PC-3 (cell line): ENCODE measurements around the gene JAKMIP1. TPM values are rescaled to one million over a fixed set of nuclear protein-coding genes. Genes with fewer than 3 reads are reported as not detected.

ENCODE experiments used
- ATAC-seq: fragments of 200-7000 bp; cut with Tn5 transposase; 2 replicates; pipeline ENCODE4 v1.9.1; 2020; ENCODE audit warnings: mild to moderate bottlenecking, moderate library complexity
- BruUV-seq: library from RNA; stranded (reverse); fragments of 400-500 nt; replicated peaks from 2 replicates; lab custom pipeline; 2021; lab: Mats Ljungman, UMichigan
- CTCF ChIA-PET: fragments of 300-600 bp; sonication (Branson Sonifier 250); formaldehyde crosslinking; loops from one replicate; lab custom pipeline; 2022; ENCODE audit warnings: antibody characterized with exemption; lab: Charles Lee
- POLR2A ChIA-PET: fragments of 300-600 bp; sonication (Branson Sonifier 250); formaldehyde crosslinking; loops from one replicate; lab custom pipeline; 2022; ENCODE audit warnings: antibody characterized with exemption; ENCODE audit not compliant: unreplicated experiment; lab: Charles Lee
- DNase-seq: peaks from one replicate; pipeline ENCODE4 v3.0.0-alpha.2; 2015
- H2AFZ ChIP-seq: fragments of 300-600 bp; sonication (generic); 2 replicates; pipeline ENCODE4 v1.6.0; 2016; ENCODE audit warnings: antibody characterized with exemption, low read length
- H3F3A ChIP-seq: fragments of 300-600 bp; sonication (generic); one replicate; pipeline ENCODE4 v1.6.0; 2017; ENCODE audit warnings: antibody characterized with exemption, low read length, control low read depth, mild to moderate bottlenecking; ENCODE audit not compliant: unreplicated experiment
- H3K27ac ChIP-seq: fragments of 300-600 bp; sonication (generic); 2 replicates; pipeline ENCODE4 v1.5.1; 2016; ENCODE audit warnings: mild to moderate bottlenecking, low read length
- H3K27me3 ChIP-seq: fragments of 300-600 bp; sonication (generic); 2 replicates; pipeline ENCODE4 v1.6.1; 2016; ENCODE audit warnings: low read length, mixed read lengths
- H3K36me3 ChIP-seq: fragments of 300-600 bp; sonication (generic); 2 replicates; pipeline ENCODE4 v1.6.1; 2016; ENCODE audit warnings: low read depth, mixed run types, low read length, mixed read lengths
- H3K4me1 ChIP-seq: fragments of 300-600 bp; sonication (generic); 2 replicates; pipeline ENCODE4 v1.5.1; 2016; ENCODE audit warnings: low read length; ENCODE audit not compliant: insufficient read depth
- H3K4me2 ChIP-seq: fragments of 300-600 bp; sonication (generic); 2 replicates; pipeline ENCODE4 v1.6.0; 2016; ENCODE audit warnings: low read length
- H3K4me3 ChIP-seq: fragments of 300-600 bp; sonication (generic); 2 replicates; pipeline ENCODE4 v1.5.1; 2016; ENCODE audit warnings: mild to moderate bottlenecking, low read length, mixed read lengths
- H3K79me2 ChIP-seq: fragments of 300-600 bp; sonication (generic); 2 replicates; pipeline ENCODE4 v1.6.1; 2017; ENCODE audit warnings: low read length, mixed read lengths
- H3K9ac ChIP-seq: fragments of 300-600 bp; sonication (generic); 2 replicates; pipeline ENCODE4 v1.6.0; 2016; ENCODE audit warnings: mild to moderate bottlenecking, low read length
- H3K9me2 ChIP-seq: fragments of 300-600 bp; sonication (generic); replicated peaks from 2 replicates; pipeline ENCODE4 v1.6.1; 2016; ENCODE audit warnings: mixed run types, low read length, mixed read lengths
- H3K9me3 ChIP-seq: fragments of 300-600 bp; sonication (generic); 2 replicates; pipeline ENCODE4 v1.6.1; 2016; ENCODE audit warnings: low read length, mixed read lengths
- H4K20me1 ChIP-seq: fragments of 300-600 bp; sonication (generic); 2 replicates; pipeline ENCODE4 v1.6.1; 2016; ENCODE audit warnings: low read length, mixed read lengths
- EZH2 ChIP-seq: fragments of 300-600 bp; sonication (generic); IDR thresholded peaks from one replicate; pipeline ENCODE4 v1.6.1; 2017; ENCODE audit warnings: antibody characterized with exemption, mild to moderate bottlenecking, low read length; ENCODE audit not compliant: unreplicated experiment
- EZH2phosphoT487 ChIP-seq: fragments of 300-600 bp; sonication (generic); IDR thresholded peaks from 2 replicates; pipeline ENCODE4 v1.6.1; 2018; ENCODE audit warnings: mild to moderate bottlenecking, antibody characterized with exemption, low read length, borderline replicate concordance
- intact Hi-C: fragments of 100-400 bp; cut with micrococcal nuclease; formaldehyde crosslinking; loops from 2 replicates; pipeline ENCODE4 v1.9.0; 2023
- total RNA-seq: library from RNA; depleted of rRNA; stranded (reverse); fragments of >200 nt; gene quantifications from 2 replicates; pipeline ENCODE4 v1.2.3, GENCODE V29; 2014
- TF ChIP-seq, protein P1 (sequence below): fragments of 300-600 bp; sonication (generic); conservative IDR thresholded peaks from 2 replicates; pipeline ENCODE4 v1.5.1; 2017; ENCODE audit warnings: antibody characterized with exemption, low read depth, mild to moderate bottlenecking, low read length

JAKMIP1 gene
- total RNA-seq, 1 experiment from 2014 or later, result 0.04 TPM

DNA sequence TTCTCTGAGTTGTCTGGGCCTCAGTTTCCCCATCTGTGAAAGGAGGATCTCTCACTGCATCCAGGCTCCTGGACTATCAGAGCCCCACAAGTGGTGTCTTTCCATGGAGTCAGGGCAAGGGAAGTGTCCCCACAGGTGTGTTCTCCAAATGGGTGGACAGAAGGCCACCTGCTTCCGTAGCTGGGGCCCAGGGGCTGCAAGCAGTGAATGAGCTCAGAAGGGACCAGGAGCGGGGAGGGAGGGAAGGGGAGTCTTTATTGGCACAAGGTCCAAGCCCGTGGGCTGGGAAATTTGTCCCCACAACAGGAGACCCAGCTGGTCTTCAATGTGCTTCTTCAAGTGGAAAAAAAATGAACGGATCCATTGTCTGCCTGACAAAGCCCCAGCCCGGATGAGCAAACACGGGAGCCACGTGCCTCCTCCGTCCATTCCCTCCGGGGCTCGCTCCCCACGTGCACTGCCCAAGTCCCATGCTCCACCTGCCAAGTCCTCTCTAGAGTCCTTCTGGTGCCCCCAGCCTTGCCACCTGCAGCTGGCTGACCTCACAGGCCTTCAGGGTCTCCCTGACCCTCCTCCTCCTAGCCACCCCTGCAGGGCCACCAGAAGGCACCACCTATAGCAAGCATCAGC lies 72.0 kb downstream of the JAKMIP1 start:
- Histone ChIP-seq H3K4me1 (no peaks in the 10 kb centered on the region), H4K20me1 (no peaks in the 10 kb centered on the region), H3F3A (no peaks in the 10 kb centered on the region), H3K4me2 (no peak overlapping the region), H3K27me3 (no peaks in the 10 kb centered on the region), H3K9me2 (no peaks in the 10 kb centered on the region), H3K36me3 (no peaks in the 10 kb centered on the region), H3K79me2 (no peaks in the 10 kb centered on the region), H3K4me3 (no peak overlapping the region), H3K9ac (no peak overlapping the region), H2AFZ (no peak overlapping the region), H3K27ac (no peak overlapping the region), H3K9me3 (no peaks in the 10 kb centered on the region)
- ChIA-PET CTCF (no interaction called here), POLR2A (no interaction called here)
- no TSS peak for BruUV-seq
- ATAC-seq (no peak), DNase-seq (no peak)
- intact Hi-C loops, result no loop called here
- TF ChIP-seq EZH2phosphoT487 (no peak), EZH2 (no peak)
- TF ChIP-seq, protein P1, sequence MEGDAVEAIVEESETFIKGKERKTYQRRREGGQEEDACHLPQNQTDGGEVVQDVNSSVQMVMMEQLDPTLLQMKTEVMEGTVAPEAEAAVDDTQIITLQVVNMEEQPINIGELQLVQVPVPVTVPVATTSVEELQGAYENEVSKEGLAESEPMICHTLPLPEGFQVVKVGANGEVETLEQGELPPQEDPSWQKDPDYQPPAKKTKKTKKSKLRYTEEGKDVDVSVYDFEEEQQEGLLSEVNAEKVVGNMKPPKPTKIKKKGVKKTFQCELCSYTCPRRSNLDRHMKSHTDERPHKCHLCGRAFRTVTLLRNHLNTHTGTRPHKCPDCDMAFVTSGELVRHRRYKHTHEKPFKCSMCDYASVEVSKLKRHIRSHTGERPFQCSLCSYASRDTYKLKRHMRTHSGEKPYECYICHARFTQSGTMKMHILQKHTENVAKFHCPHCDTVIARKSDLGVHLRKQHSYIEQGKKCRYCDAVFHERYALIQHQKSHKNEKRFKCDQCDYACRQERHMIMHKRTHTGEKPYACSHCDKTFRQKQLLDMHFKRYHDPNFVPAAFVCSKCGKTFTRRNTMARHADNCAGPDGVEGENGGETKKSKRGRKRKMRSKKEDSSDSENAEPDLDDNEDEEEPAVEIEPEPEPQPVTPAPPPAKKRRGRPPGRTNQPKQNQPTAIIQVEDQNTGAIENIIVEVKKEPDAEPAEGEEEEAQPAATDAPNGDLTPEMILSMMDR, result no peak

DNA sequence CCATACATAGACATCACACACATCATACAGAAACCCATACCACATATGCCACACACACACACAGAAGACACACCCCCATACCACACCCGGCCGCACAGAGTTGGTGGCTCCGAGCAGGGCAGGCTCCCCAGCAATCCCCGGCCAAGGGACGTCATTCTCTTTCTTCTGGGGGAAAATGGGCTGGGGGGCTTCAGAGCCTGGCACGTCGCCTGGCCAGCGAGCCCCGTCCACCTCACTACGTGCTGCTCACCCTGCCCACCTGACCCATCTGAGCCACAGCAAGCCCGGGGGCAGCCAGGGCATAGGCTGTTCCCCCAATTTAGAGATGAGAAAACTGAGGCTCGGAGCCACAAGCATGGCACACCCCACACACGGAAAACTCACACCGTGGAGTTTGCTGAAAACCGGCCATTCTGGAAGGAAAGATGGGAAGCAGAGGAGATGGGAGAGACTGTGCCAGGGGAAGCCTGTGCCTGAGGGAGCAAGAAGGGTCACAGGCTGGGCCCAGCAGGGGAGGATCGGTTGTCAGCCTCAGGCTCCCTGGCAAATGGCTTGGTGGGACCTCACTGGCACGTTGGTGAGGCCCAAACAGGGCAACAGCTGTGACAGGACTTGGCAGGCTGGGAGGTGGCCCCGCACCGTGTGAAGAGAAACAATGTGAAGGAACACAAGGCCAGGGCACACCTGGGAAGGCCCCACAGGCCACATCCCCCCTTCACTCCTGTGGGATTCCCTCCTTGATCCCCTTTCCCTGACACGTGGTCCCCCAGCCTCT lies 73.2 kb downstream of the JAKMIP1 start:
- H3K4me1 ChIP-seq, result no peaks in the 10 kb centered on the region
- POLR2A ChIA-PET, result no interaction called here
- H2AFZ ChIP-seq, result no peak overlapping the region
- ATAC-seq (no peak), DNase-seq (no peak)
- H4K20me1 ChIP-seq, result no peaks in the 10 kb centered on the region
- no peaks in the 10 kb centered on the region for H3K79me2 ChIP-seq
- no peak overlapping the region for H3K4me3 ChIP-seq
- H3K36me3 ChIP-seq, result no peaks in the 10 kb centered on the region
- no peak for TF ChIP-seq EZH2
- TF ChIP-seq EZH2phosphoT487, result no peak
- TF ChIP-seq, protein P1, result no peak
- no peaks in the 10 kb centered on the region for H3K9me2 ChIP-seq
- intact Hi-C loops, result no loop called here
- CTCF ChIA-PET, result no interaction called here
- H3K27ac ChIP-seq, result no peak overlapping the region
- no TSS peak for BruUV-seq
- no peaks in the 10 kb centered on the region for H3F3A ChIP-seq
- H3K9me3 ChIP-seq, result no peaks in the 10 kb centered on the region
- H3K27me3 ChIP-seq, result no peaks in the 10 kb centered on the region
- no peak overlapping the region for H3K9ac ChIP-seq
- H3K4me2 ChIP-seq, result no peak overlapping the region

DNA sequence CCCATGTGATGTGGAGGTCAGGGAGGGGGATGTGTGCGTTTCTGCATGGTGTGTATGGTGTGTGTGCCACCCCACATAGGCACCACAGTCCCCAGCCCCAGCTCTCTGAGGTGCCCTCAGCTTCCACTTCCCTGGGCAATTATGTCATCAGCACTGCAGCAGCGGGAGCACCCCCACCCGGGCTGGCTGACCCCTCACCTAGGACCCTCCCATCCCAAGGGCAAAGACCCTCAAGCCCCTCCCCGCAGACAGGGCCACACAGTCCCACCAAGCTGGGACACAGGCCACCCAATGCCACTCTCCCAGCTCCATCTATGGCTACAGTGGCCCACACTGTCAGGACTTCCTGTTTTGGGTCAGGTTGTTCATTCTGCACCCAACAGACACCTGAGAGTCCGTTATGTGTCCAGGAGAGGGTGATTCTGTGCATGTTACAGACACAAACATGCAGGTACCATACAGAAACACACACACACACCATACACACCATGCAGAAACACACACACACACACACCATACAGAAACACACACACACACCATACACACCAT lies 75.2 kb downstream of the JAKMIP1 start:
- no peak overlapping the region for H3K9ac ChIP-seq
- no peaks in the 10 kb centered on the region for H3K36me3 ChIP-seq
- no TSS peak for BruUV-seq
- H3K79me2 ChIP-seq, result no peaks in the 10 kb centered on the region
- no peak for TF ChIP-seq EZH2
- ChIA-PET POLR2A (no interaction called here), CTCF (no interaction called here)
- no peak overlapping the region for H3K4me3 ChIP-seq
- H2AFZ ChIP-seq, result no peak overlapping the region
- no peaks in the 10 kb centered on the region for H3F3A ChIP-seq
- DNase-seq (no peak), ATAC-seq (no peak)
- H4K20me1 ChIP-seq, result no peaks in the 10 kb centered on the region
- H3K27ac ChIP-seq, result no peak overlapping the region
- no peaks in the 10 kb centered on the region for H3K4me1 ChIP-seq
- no peaks in the 10 kb centered on the region for H3K27me3 ChIP-seq
- H3K9me2 ChIP-seq, result no peaks in the 10 kb centered on the region
- H3K9me3 ChIP-seq, result no peaks in the 10 kb centered on the region
- no peak overlapping the region for H3K4me2 ChIP-seq
- intact Hi-C loops, result no loop called here
